ENCODE measurements around the gene MTHFD1L.
"Not testable (repeated sequence)": the region's sequence is repeated elsewhere in the genome, so short reads cannot be mapped to it uniquely, and the experiment has no call there.

MTHFD1L gene

GRCh38 chr6:151107897-151108427, 242.5 kb downstream of the MTHFD1L start:
- no peak overlapping the region for H3K4me3 ChIP-seq (ENCODE audit: low read depth in 1 of 2, low read length in 2 of 2)
- no peaks in the 10 kb centered on the region for H3K9me3 ChIP-seq (ENCODE audit: control insufficient read depth in 1 of 2, low read length in 2 of 2)
- H3K27ac ChIP-seq (ENCODE audit: low read length), result no peak overlapping the region
- H3K4me1 ChIP-seq (ENCODE audit: control insufficient read depth in 1 of 2, insufficient read depth in 2 of 2, low read length in 2 of 2), result no peaks in the 10 kb centered on the region
- H3K36me3 ChIP-seq (ENCODE audit: control insufficient read depth in 1 of 2, insufficient read depth in 2 of 2, low read length in 2 of 2), result no peaks in the 10 kb centered on the region
- H3K27me3 ChIP-seq (ENCODE audit: low read depth, low read length), result no peaks in the 10 kb centered on the region

DNA sequence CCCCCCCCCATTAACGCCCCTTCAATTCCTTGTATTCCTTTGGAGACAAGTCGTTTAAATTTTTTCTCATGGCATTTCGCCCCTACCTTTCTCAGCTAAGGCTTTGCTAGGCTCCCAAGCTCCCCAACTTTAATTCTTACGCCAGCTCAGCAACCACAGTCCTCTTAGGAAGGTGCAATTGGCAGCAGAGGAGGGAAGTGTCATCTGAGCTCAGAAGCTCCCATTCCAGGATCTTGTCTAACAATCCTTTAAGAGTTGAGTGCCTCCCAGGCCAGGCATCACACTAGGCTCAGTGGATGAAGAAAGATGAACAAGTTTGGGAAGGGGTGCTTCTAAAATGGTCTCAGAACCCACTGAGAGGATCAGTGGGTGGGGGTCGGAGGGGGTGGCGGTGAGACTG, 243.0 kb downstream of the MTHFD1L start:
- H3K4me3 ChIP-seq (ENCODE audit: low read depth in 1 of 2, low read length in 2 of 2), result no peak overlapping the region
- no peaks in the 10 kb centered on the region for H3K9me3 ChIP-seq (ENCODE audit: control insufficient read depth in 1 of 2, low read length in 2 of 2)
- H3K4me1 ChIP-seq (ENCODE audit: control insufficient read depth in 1 of 2, insufficient read depth in 2 of 2, low read length in 2 of 2), result no peaks in the 10 kb centered on the region
- H3K36me3 ChIP-seq (ENCODE audit: control insufficient read depth in 1 of 2, insufficient read depth in 2 of 2, low read length in 2 of 2), result no peaks in the 10 kb centered on the region
- no peaks in the 10 kb centered on the region for H3K27me3 ChIP-seq (ENCODE audit: low read depth, low read length)
- H3K27ac ChIP-seq (ENCODE audit: low read length), result no peak overlapping the region

DNA sequence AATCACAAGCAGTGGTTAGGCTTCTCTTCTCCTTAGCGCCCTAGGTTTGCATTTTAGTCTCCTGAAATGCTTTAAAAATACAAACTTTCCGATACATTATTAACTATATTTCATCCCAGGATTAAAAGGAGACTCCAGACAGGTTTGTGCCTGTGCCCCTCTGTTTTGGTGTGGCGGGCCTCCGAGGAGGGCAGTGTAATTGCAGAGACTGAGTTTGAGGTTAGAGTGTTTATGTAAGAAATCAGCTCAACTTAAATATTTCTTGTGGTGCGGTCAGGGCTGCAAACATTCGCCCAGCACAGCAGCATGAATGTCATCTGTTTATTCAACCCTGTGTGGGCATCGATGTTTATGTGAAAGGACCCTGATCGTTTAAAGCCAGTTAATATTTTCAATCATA, 243.9 kb downstream of the MTHFD1L start:
- Histone ChIP-seq H3K4me1 (ENCODE audit: control insufficient read depth in 1 of 2, insufficient read depth in 2 of 2, low read length in 2 of 2) (no peaks in the 10 kb centered on the region), H3K36me3 (ENCODE audit: control insufficient read depth in 1 of 2, insufficient read depth in 2 of 2, low read length in 2 of 2) (no peaks in the 10 kb centered on the region), H3K27me3 (ENCODE audit: low read depth, low read length) (no peaks in the 10 kb centered on the region), H3K9me3 (ENCODE audit: control insufficient read depth in 1 of 2, low read length in 2 of 2) (no peaks in the 10 kb centered on the region), H3K4me3 (ENCODE audit: low read depth in 1 of 2, low read length in 2 of 2) (no peak overlapping the region), H3K27ac (ENCODE audit: low read length) (no peak overlapping the region)

DNA sequence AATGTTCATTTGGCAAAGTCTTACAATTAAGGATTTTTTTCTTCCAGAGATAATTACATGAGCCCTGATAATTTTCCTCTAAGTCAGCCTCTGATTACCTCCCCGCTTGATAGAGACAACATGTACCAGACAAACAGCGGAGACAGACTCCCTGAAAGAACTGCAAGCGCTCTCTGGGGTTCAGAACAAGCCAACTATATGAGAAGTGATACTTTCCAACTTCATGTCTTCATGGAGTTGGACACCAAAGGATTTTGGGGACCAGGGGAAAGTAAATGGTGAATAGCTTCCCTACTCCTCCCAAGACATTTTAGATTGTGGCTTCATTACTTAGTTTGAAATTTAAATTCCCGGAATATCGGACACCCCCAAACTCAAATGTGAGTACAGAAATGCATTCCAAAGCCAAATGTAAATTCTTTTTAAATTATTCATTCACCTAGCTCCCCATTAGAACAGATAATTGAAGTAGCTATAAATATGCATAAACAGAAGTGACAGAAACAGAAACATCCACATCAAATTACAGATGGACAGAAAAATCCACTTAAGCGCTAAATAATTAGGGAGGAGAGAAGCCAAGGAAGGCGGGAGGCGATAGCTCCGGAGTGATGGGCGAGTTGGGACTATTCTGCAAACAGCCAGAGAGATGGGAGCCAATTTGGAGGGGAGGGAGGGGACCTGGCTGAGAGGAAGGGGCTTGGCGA, 244.5 kb downstream of the MTHFD1L start:
- Histone ChIP-seq H3K9me3 (ENCODE audit: control insufficient read depth in 1 of 2, low read length in 2 of 2) (no peaks in the 10 kb centered on the region), H3K4me1 (ENCODE audit: control insufficient read depth in 1 of 2, insufficient read depth in 2 of 2, low read length in 2 of 2) (no peaks in the 10 kb centered on the region), H3K27ac (ENCODE audit: low read length) (no peak overlapping the region), H3K4me3 (ENCODE audit: low read depth in 1 of 2, low read length in 2 of 2) (no peak overlapping the region), H3K27me3 (ENCODE audit: low read depth, low read length) (no peaks in the 10 kb centered on the region), H3K36me3 (ENCODE audit: control insufficient read depth in 1 of 2, insufficient read depth in 2 of 2, low read length in 2 of 2) (no peaks in the 10 kb centered on the region)

- no peak overlapping the region for H3K4me3 ChIP-seq (ENCODE audit: low read depth in 1 of 2, low read length in 2 of 2)
- H3K9me3 ChIP-seq (ENCODE audit: control insufficient read depth in 1 of 2, low read length in 2 of 2), result no peaks in the 10 kb centered on the region
- no peaks in the 10 kb centered on the region for H3K4me1 ChIP-seq (ENCODE audit: control insufficient read depth in 1 of 2, insufficient read depth in 2 of 2, low read length in 2 of 2)
- H3K27ac ChIP-seq (ENCODE audit: low read length), result no peak overlapping the region
- no peaks in the 10 kb centered on the region for H3K36me3 ChIP-seq (ENCODE audit: control insufficient read depth in 1 of 2, insufficient read depth in 2 of 2, low read length in 2 of 2)
- H3K27me3 ChIP-seq (ENCODE audit: low read depth, low read length), result no peaks in the 10 kb centered on the region
Measured at GRCh38 chr6:151110576-151110905, 245.0 kb downstream of the MTHFD1L start.

DNA sequence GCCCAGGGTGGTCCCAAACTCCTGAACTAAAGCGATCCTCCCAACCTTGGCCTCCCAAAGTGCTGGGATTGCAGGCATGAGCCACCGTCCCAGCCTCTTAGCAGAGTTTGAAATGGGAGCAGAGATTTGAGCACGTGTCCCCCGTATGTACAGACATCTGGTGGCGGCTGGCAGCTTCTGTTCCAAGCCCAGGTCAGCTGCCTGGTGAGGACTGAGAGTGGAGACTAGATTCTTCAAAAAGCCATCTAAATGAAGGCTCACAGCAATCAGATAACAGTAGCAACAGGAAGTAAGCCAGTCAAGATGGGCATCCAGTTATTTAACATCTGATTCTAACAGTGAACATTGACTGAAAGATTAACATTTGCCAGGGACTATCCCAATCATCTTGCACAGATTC, 246.2 kb downstream of the MTHFD1L start:
- H3K27me3 ChIP-seq (ENCODE audit: low read depth, low read length), result no peaks in the 10 kb centered on the region
- no peaks in the 10 kb centered on the region for H3K9me3 ChIP-seq (ENCODE audit: control insufficient read depth in 1 of 2, low read length in 2 of 2)
- H3K4me3 ChIP-seq (ENCODE audit: low read depth in 1 of 2, low read length in 2 of 2), result no peak overlapping the region
- H3K36me3 ChIP-seq (ENCODE audit: control insufficient read depth in 1 of 2, insufficient read depth in 2 of 2, low read length in 2 of 2), result no peaks in the 10 kb centered on the region
- no peaks in the 10 kb centered on the region for H3K4me1 ChIP-seq (ENCODE audit: control insufficient read depth in 1 of 2, insufficient read depth in 2 of 2, low read length in 2 of 2)
- no peak overlapping the region for H3K27ac ChIP-seq (ENCODE audit: low read length)

GRCh38 chr6:151112130-151112529, 246.6 kb downstream of the MTHFD1L start:
- no peaks in the 10 kb centered on the region for H3K36me3 ChIP-seq (ENCODE audit: control insufficient read depth in 1 of 2, insufficient read depth in 2 of 2, low read length in 2 of 2)
- no peak overlapping the region for H3K27ac ChIP-seq (ENCODE audit: low read length)
- H3K4me3 ChIP-seq (ENCODE audit: low read depth in 1 of 2, low read length in 2 of 2), result no peak overlapping the region
- no peaks in the 10 kb centered on the region for H3K27me3 ChIP-seq (ENCODE audit: low read depth, low read length)
- no peaks in the 10 kb centered on the region for H3K4me1 ChIP-seq (ENCODE audit: control insufficient read depth in 1 of 2, insufficient read depth in 2 of 2, low read length in 2 of 2)
- H3K9me3 ChIP-seq (ENCODE audit: control insufficient read depth in 1 of 2, low read length in 2 of 2), result no peaks in the 10 kb centered on the region

GRCh38 chr6:151112884-151113283, 247.4 kb downstream of the MTHFD1L start:
- not testable (repeated sequence) for H3K27me3 ChIP-seq (ENCODE audit: low read depth, low read length); H3K4me1 ChIP-seq (ENCODE audit: control insufficient read depth in 1 of 2, insufficient read depth in 2 of 2, low read length in 2 of 2); H3K27ac ChIP-seq (ENCODE audit: low read length); H3K9me3 ChIP-seq (ENCODE audit: control insufficient read depth in 1 of 2, low read length in 2 of 2); H3K4me3 ChIP-seq (ENCODE audit: low read depth in 1 of 2, low read length in 2 of 2); H3K36me3 ChIP-seq (ENCODE audit: control insufficient read depth in 1 of 2, insufficient read depth in 2 of 2, low read length in 2 of 2)

DNA sequence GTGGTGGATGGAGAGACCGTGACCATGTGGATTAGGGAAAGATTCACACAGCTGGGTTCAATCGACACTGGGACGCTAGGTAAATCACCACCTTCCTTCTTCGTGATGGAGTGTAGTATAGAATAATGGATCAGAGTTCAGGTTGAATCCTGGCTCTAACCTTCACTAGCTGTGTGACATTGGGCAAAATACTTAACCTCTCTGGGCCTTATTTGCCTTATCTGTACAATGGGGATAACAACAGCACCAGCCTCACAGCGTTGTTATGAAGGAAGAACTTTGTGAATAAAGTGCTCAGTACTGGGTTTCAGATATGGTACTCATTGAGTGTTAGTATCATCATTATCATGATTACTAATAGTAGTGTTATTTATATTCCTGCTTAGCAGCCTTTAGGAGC, 248.1 kb downstream of the MTHFD1L start:
- H3K27me3 ChIP-seq (ENCODE audit: low read depth, low read length), result no peaks in the 10 kb centered on the region
- H3K36me3 ChIP-seq (ENCODE audit: control insufficient read depth in 1 of 2, insufficient read depth in 2 of 2, low read length in 2 of 2), result no peaks in the 10 kb centered on the region
- H3K4me3 ChIP-seq (ENCODE audit: low read depth in 1 of 2, low read length in 2 of 2), result no peak overlapping the region
- no peaks in the 10 kb centered on the region for H3K4me1 ChIP-seq (ENCODE audit: control insufficient read depth in 1 of 2, insufficient read depth in 2 of 2, low read length in 2 of 2)
- H3K9me3 ChIP-seq (ENCODE audit: control insufficient read depth in 1 of 2, low read length in 2 of 2), result no peaks in the 10 kb centered on the region
- H3K27ac ChIP-seq (ENCODE audit: low read length), result no peak overlapping the region

GRCh38 chr6:151118461-151119123, 253.1 kb downstream of the MTHFD1L start:
- Histone ChIP-seq H3K27me3 (ENCODE audit: low read depth, low read length) (no peaks in the 10 kb centered on the region), H3K36me3 (ENCODE audit: control insufficient read depth in 1 of 2, insufficient read depth in 2 of 2, low read length in 2 of 2) (no peaks in the 10 kb centered on the region), H3K4me3 (ENCODE audit: low read depth in 1 of 2, low read length in 2 of 2) (no peak overlapping the region), H3K4me1 (ENCODE audit: control insufficient read depth in 1 of 2, insufficient read depth in 2 of 2, low read length in 2 of 2) (no peaks in the 10 kb centered on the region), H3K27ac (ENCODE audit: low read length) (peak overlapping the region; percentile 28), H3K9me3 (ENCODE audit: control insufficient read depth in 1 of 2, low read length in 2 of 2) (no peaks in the 10 kb centered on the region)

- Histone ChIP-seq H3K27me3 (ENCODE audit: low read depth, low read length) (no peaks in the 10 kb centered on the region), H3K4me3 (ENCODE audit: low read depth in 1 of 2, low read length in 2 of 2) (no peak overlapping the region), H3K4me1 (ENCODE audit: control insufficient read depth in 1 of 2, insufficient read depth in 2 of 2, low read length in 2 of 2) (peaks cover 0 to 2% of the 10 kb centered on the region in 2 donors), H3K36me3 (ENCODE audit: control insufficient read depth in 1 of 2, insufficient read depth in 2 of 2, low read length in 2 of 2) (no peaks in the 10 kb centered on the region), H3K9me3 (ENCODE audit: control insufficient read depth in 1 of 2, low read length in 2 of 2) (no peaks in the 10 kb centered on the region), H3K27ac (ENCODE audit: low read length) (peak overlapping the region; percentile 51)
Measured at GRCh38 chr6:151119823-151120524, 254.5 kb downstream of the MTHFD1L start.
